GM12878 (cell line): ENCODE results near the gene MAML3. TPM values are rescaled to one million over a fixed set of nuclear protein-coding genes. Genes with fewer than 3 reads are reported as not detected.

Experiments used
- ATAC-seq: fragments of 200-7000 bp; cut with Tn5 transposase; 3 replicates; pipeline ENCODE4 v1.9.1; 2020; ENCODE audit warnings: mild to moderate bottlenecking, moderate library complexity
- BruUV-seq: library from RNA; stranded (reverse); fragments of 400-500 nt; replicated peaks from 2 replicates; lab custom pipeline; 2021; lab: Mats Ljungman, UMichigan
- CTCF ChIA-PET: fragments of 300-600 bp; sonication (Branson Sonifier 250); formaldehyde crosslinking; extraction: SDS; loops from one replicate; lab custom pipeline; 2021; ENCODE audit warnings: inconsistent platforms; lab: Yijun Ruan, JAX
- POLR2A ChIA-PET: fragments of 350-600 bp; formaldehyde crosslinking; extraction: SDS; loops from one replicate; lab custom pipeline; 2021; ENCODE audit warnings: inconsistent platforms; lab: Charles Lee
- RAD21 ChIA-PET: fragments of 300-600 bp; sonication (Branson Sonifier 250); formaldehyde crosslinking; loops from one replicate; lab custom pipeline; 2023; ENCODE audit warnings: antibody characterized with exemption; ENCODE audit not compliant: unreplicated experiment; lab: Charles Lee
- SMC1A ChIA-PET: fragments of 300-600 bp; sonication (Branson Sonifier 250); formaldehyde crosslinking; loops from one replicate; lab custom pipeline; 2023; ENCODE audit not compliant: unreplicated experiment, uncharacterized antibody; lab: Charles Lee
- DNase-seq: peaks from one replicate; pipeline ENCODE4 v3.0.0-alpha.2; 2011; ENCODE audit warnings: low read depth, low spot score
- FAIRE-seq: peaks from 3 replicates; lab custom pipeline; 2011; peaks lifted over from hg19 to GRCh38; lab: Jason Lieb, UNC
- H2AFZ ChIP-seq: 2 replicates; pipeline ENCODE4 v1.6.0; 2011; ENCODE audit warnings: low read depth, low read length, control low read depth; ENCODE audit not compliant: control insufficient read depth
- H3K27ac ChIP-seq: 2 replicates; pipeline ENCODE4 v1.5.1; 2011; ENCODE audit warnings: control low read depth; ENCODE audit not compliant: control insufficient read depth, insufficient read depth
- H3K27me3 ChIP-seq, 2 experiments: replicated peaks in 1 of 2; 2 replicates each; pipeline versions ENCODE4 v1.6.0 to v1.6.1; 2011; ENCODE audit warnings: low read length in 1 of 2; ENCODE audit not compliant: control insufficient read depth in 2 of 2, insufficient read depth in 2 of 2
- H3K36me3 ChIP-seq, 2 experiments: 2 replicates each; pipeline ENCODE4 v1.5.1; 2011; ENCODE audit warnings: low read length in 1 of 2; ENCODE audit not compliant: control insufficient read depth in 2 of 2, insufficient read depth in 2 of 2
- H3K4me1 ChIP-seq: 2 replicates; pipeline ENCODE4 v1.6.1; 2011; ENCODE audit warnings: mild to moderate bottlenecking, low read length, moderate library complexity, mixed read lengths; ENCODE audit not compliant: control insufficient read depth, insufficient read depth
- H3K4me2 ChIP-seq: 2 replicates; pipeline ENCODE4 v1.6.0; 2011; ENCODE audit warnings: control low read depth; ENCODE audit not compliant: control insufficient read depth, insufficient read depth
- H3K4me3 ChIP-seq: fragments of 200-600 bp; sonication (generic); 2 replicates; pipeline ENCODE4 v1.5.1; 2016
- H3K79me2 ChIP-seq: 2 replicates; pipeline ENCODE4 v1.6.0; 2011; ENCODE audit warnings: low read length; ENCODE audit not compliant: control insufficient read depth, insufficient read depth
- H3K9ac ChIP-seq: 2 replicates; pipeline ENCODE4 v1.8.0; 2011; ENCODE audit warnings: low read length, control low read depth, mixed read lengths; ENCODE audit not compliant: control insufficient read depth, insufficient read depth
- H3K9me3 ChIP-seq: replicated peaks from 3 replicates; pipeline ENCODE4 v1.5.1; 2011; ENCODE audit warnings: mild to moderate bottlenecking, low read length; ENCODE audit not compliant: control insufficient read depth, insufficient read depth
- H4K20me1 ChIP-seq: 2 replicates; pipeline ENCODE4 v1.6.0; 2011; ENCODE audit not compliant: control insufficient read depth, insufficient read depth
- CBX3 ChIP-seq: fragments of 200-600 bp; sonication (generic); IDR thresholded peaks from 2 replicates; pipeline ENCODE4 v1.6.1; 2016; ENCODE audit warnings: low read depth, borderline replicate concordance
- EED ChIP-seq: sonication (generic); IDR thresholded peaks from 2 replicates; pipeline ENCODE4 v1.6.1; 2016; ENCODE audit warnings: antibody characterized with exemption, low read depth
- KLF5 ChIP-seq: fragments of 450-650 bp; IDR thresholded peaks from 2 replicates; pipeline ENCODE4 v1.6.1; 2014; ENCODE audit warnings: mild to moderate bottlenecking; ENCODE audit not compliant: partially characterized antibody
- PAX8 ChIP-seq: fragments of 450-650 bp; IDR thresholded peaks from 2 replicates; pipeline ENCODE4 v1.6.1; 2017; ENCODE audit warnings: mild to moderate bottlenecking, moderate library complexity
- SIX5 ChIP-seq: IDR thresholded peaks from 2 replicates; pipeline ENCODE4 v1.6.1; 2011; ENCODE audit warnings: mild to moderate bottlenecking, low read depth, low read length, moderate library complexity; ENCODE audit not compliant: severe bottlenecking
- SMAD1 ChIP-seq: fragments of 450-650 bp; IDR thresholded peaks from 2 replicates; pipeline ENCODE4 v1.6.1; 2018; ENCODE audit warnings: mild to moderate bottlenecking, low read depth; ENCODE audit not compliant: partially characterized antibody
- SRF ChIP-seq, 2 experiments: IDR thresholded peaks; 2 replicates each; pipeline ENCODE4 v1.6.1; 2011; ENCODE audit warnings: low read depth in 2 of 2, low read length in 2 of 2, mild to moderate bottlenecking in 1 of 2, moderate library complexity in 1 of 2
- WGBS: methylation state at CpG from one replicate; pipeline ENCODE4 v1.1.6; 2016; ENCODE audit warnings: low lambda C conversion rate; ENCODE audit not compliant: insufficient replicate concordance, insufficient coverage; ENCODE audit errors: missing lambda C conversion rate; 5-methylcytosine and 5-hydroxymethylcytosine counted together
- in situ Hi-C: fragments of 300-500 bp; cut with MboI; formaldehyde crosslinking; loops from 9 replicates; pipeline ENCODE4 v1.14.3; 2018; ENCODE audit warnings: mixed read lengths
- intact Hi-C: fragments of 100-400 bp; cut with micrococcal nuclease; formaldehyde crosslinking; loops from one replicate; pipeline ENCODE4 v1.14.2; 2022; ENCODE audit not compliant: unreplicated experiment
- polyA plus RNA-seq, 11 experiments: library from polyadenylated mRNA; depleted of rRNA in 4 of 11; unstranded in 6 of 11; stranded (reverse) in 5 of 11; fragments of >200 nt; fragmentation: Nextera tagmentation in 4 of 11; fragmentation: Illumina TruSeq in 1 of 11; extraction: Ambion mirVana in 4 of 11; extraction: Trizol in 1 of 11; gene quantifications; 1 replicate in 1 of 11; 2 replicates in 10 of 11; pipeline versions ENCODE4 v1.2.1 to v1.2.3, GENCODE V29; 2011 to 2016; ENCODE audit warnings: inconsistent platforms in 2 of 11, missing spikeins in 2 of 11, low read depth in 1 of 11
- total RNA-seq, 4 experiments: library from RNA; depleted of rRNA in 3 of 4; stranded (reverse); fragments of >200 nt in 3 of 4; fragmentation: Illumina TruSeq in 1 of 4; extraction: Trizol in 1 of 4; gene quantifications; 2 replicates each; pipeline versions ENCODE4 v1.2.1 to v1.2.3, GENCODE V29; 2013 to 2021
- TF ChIP-seq, protein P1 (sequence below): fragments of 450-650 bp; IDR thresholded peaks from 2 replicates; pipeline ENCODE4 v1.6.1; 2016; ENCODE audit warnings: mild to moderate bottlenecking

MAML3 gene
- total and polyA plus RNA-seq, 10 of the 15 experiments (the other 5 are each of a cell fraction or from before 2014, with no cell fraction given): under 0.01 to 0.53 (median 0.06) TPM; not detected in 2

DNA sequence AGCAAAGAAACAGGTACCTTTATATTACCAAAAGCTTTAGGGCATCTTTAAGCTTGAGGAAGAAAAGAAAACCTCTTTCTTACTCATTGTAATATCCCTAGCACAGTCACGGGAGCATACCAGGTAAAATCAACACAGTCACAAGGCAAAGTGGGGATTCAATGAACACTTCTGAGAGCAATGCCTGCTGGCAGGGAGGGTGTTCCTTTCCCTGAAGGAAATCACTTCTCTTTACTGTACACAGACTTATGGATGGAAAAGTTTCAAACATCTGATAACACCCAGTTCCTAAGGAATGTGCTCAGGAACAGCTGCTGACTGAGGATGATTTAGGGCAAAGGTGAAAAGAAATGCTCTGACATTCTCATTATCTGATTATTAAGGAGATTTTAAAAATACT is 94.8 kb downstream of the MAML3 start:
- CTCF ChIA-PET: no interaction called here
- no peaks in the 10 kb centered on the region for H3K4me1 ChIP-seq
- no peak overlapping the region for H3K27ac ChIP-seq
- no peak overlapping the region for H3K9ac ChIP-seq
- peaks cover 0 to 4% of the 10 kb centered on the region in 2 experiments; a peak in 1 of 4 replicates for H3K27me3 ChIP-seq
- FAIRE-seq: no peak
- RAD21 ChIA-PET: no interaction called here
- no peaks in the 10 kb centered on the region for H3K79me2 ChIP-seq
- BruUV-seq: no TSS peak
- 69% methylated on average over 1 of the region's 1 CpG for WGBS
- SMC1A ChIA-PET: interaction anchor here (1.7 kb wide), 1 partner anchor 12 kb away, joined by 4 read pairs; no protein-coding TSS in a partner anchor
- no peaks in the 10 kb centered on the region for H3K36me3 ChIP-seq
- H3K4me3 ChIP-seq: no peak overlapping the region
- TF ChIP-seq SMAD1: no peak
- no peak for TF ChIP-seq PAX8
- no peak for TF ChIP-seq SRF (IDR thresholded peaks at IDR 0.05; ENCODE audit: low read depth in 2 of 2, low read length in 2 of 2)
- no peak for TF ChIP-seq KLF5
- TF ChIP-seq CBX3: no peak
- TF ChIP-seq EED: no peak
- TF ChIP-seq, protein P1, sequence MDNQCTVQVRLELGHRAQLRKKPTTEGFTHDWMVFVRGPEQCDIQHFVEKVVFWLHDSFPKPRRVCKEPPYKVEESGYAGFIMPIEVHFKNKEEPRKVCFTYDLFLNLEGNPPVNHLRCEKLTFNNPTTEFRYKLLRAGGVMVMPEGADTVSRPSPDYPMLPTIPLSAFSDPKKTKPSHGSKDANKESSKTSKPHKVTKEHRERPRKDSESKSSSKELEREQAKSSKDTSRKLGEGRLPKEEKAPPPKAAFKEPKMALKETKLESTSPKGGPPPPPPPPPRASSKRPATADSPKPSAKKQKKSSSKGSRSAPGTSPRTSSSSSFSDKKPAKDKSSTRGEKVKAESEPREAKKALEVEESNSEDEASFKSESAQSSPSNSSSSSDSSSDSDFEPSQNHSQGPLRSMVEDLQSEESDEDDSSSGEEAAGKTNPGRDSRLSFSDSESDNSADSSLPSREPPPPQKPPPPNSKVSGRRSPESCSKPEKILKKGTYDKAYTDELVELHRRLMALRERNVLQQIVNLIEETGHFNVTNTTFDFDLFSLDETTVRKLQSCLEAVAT: no peak
- no peak for TF ChIP-seq SIX5
- DNase-seq: no peak
- POLR2A ChIA-PET: no interaction called here
- no peak overlapping the region for H2AFZ ChIP-seq
- in situ Hi-C loops: no loop called here
- no peak overlapping the region for H3K4me2 ChIP-seq
- intact Hi-C loops: no loop called here
- H3K9me3 ChIP-seq: no peaks in the 10 kb centered on the region
- ATAC-seq: no peak
- H4K20me1 ChIP-seq: no peaks in the 10 kb centered on the region
